Measurements from ENCODE around the gene PIAS1.

Gene PIAS1

GRCh38 chr15:68062946-68063465 lies 8.9 kb downstream of the PIAS1 start:
- DNase-seq (ENCODE audit: low read depth, low spot score) = no peak

- no peak for DNase-seq (ENCODE audit: low read depth, low spot score)
Observed at GRCh38 chr15:68063606-68064005, 9.5 kb downstream of the PIAS1 start.

- no peak for DNase-seq (ENCODE audit: low read depth, low spot score)
Observed at GRCh38 chr15:68073576-68074288, 19.6 kb downstream of the PIAS1 start.

- DNase-seq (ENCODE audit: low read depth, low spot score) = no peak
Observed at GRCh38 chr15:68075764-68076385, 21.8 kb downstream of the PIAS1 start.

- no peak for DNase-seq (ENCODE audit: low read depth, low spot score)
Observed at GRCh38 chr15:68078365-68078764, 24.2 kb downstream of the PIAS1 start.

GRCh38 chr15:68080334-68080733 lies 26.2 kb downstream of the PIAS1 start:
- no peak for DNase-seq (ENCODE audit: low read depth, low spot score)

- no peak for DNase-seq (ENCODE audit: low read depth, low spot score)
Observed at GRCh38 chr15:68080783-68081182, 26.7 kb downstream of the PIAS1 start.

GRCh38 chr15:68081869-68082505 lies 27.9 kb downstream of the PIAS1 start:
- no peak for DNase-seq (ENCODE audit: low read depth, low spot score)

GRCh38 chr15:68082735-68083134 lies 28.6 kb downstream of the PIAS1 start:
- no peak for DNase-seq (ENCODE audit: low read depth, low spot score)

GRCh38 chr15:68083463-68083862 lies 29.3 kb downstream of the PIAS1 start:
- DNase-seq (ENCODE audit: low read depth, low spot score) = no peak

GRCh38 chr15:68085052-68085451 lies 30.9 kb downstream of the PIAS1 start:
- DNase-seq (ENCODE audit: low read depth, low spot score) = no peak

- DNase-seq (ENCODE audit: low read depth, low spot score) = no peak
Observed at GRCh38 chr15:68091743-68092142, 37.6 kb downstream of the PIAS1 start.

- DNase-seq (ENCODE audit: low read depth, low spot score) = no peak
Observed at GRCh38 chr15:68096099-68096498, 42.0 kb downstream of the PIAS1 start.

GRCh38 chr15:68097029-68097428 lies 42.9 kb downstream of the PIAS1 start:
- DNase-seq (ENCODE audit: low read depth, low spot score) = no peak

- no peak for DNase-seq (ENCODE audit: low read depth, low spot score)
Observed at GRCh38 chr15:68098465-68098864, 44.4 kb downstream of the PIAS1 start.

- no peak for DNase-seq (ENCODE audit: low read depth, low spot score)
Observed at GRCh38 chr15:68100194-68100593, 46.1 kb downstream of the PIAS1 start.

- no peak for DNase-seq (ENCODE audit: low read depth, low spot score)
Observed at GRCh38 chr15:68103603-68104002, 49.5 kb downstream of the PIAS1 start.

- DNase-seq (ENCODE audit: low read depth, low spot score) = no peak
Observed at GRCh38 chr15:68106656-68107055, 52.5 kb downstream of the PIAS1 start.

GRCh38 chr15:68107142-68107541 lies 53.0 kb downstream of the PIAS1 start:
- no peak for DNase-seq (ENCODE audit: low read depth, low spot score)

- no peak for DNase-seq (ENCODE audit: low read depth, low spot score)
Observed at GRCh38 chr15:68112706-68113105, 58.6 kb downstream of the PIAS1 start.

- no peak for DNase-seq (ENCODE audit: low read depth, low spot score)
Observed at GRCh38 chr15:68113273-68113672, 59.2 kb downstream of the PIAS1 start.

GRCh38 chr15:68113751-68114150 lies 59.6 kb downstream of the PIAS1 start:
- no peak for DNase-seq (ENCODE audit: low read depth, low spot score)

GRCh38 chr15:68114356-68114755 lies 60.2 kb downstream of the PIAS1 start:
- DNase-seq (ENCODE audit: low read depth, low spot score) = no peak

Measured in smooth muscle cell of the brain vasculature (primary cell).